GM19438 (cell line): ENCODE measurements around the gene ZFP3.
"Not testable (repeated sequence)": the region's sequence is repeated elsewhere in the genome, so short reads cannot be mapped to it uniquely, and the experiment has no call there.

Experiments
- ATAC-seq: cut with Tn5 transposase; IDR thresholded peaks from one replicate; pipeline ENCODE4 v1.9.1; 2021; ENCODE audit warnings: low read depth; ENCODE audit not compliant: unreplicated experiment

Gene ZFP3

DNA sequence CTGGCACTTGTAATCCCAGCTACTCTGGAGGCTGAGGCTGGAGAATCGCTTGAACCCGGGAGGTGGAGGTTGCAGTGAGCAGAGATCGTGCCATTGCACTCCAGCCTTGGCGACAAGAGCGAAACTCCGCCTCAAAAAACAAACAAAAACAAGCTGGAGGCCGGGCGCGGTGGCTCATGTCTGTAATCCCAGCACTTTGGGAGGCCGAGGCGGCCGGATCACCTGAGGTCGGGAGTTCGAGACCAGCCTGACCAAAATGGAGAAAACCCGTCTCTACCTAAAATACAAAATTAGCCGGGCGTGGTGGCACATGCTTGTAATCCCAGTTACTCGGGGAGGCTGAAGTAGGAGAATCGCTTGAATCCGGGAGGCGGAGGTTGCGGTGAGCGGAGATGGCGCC, 992 bp upstream of the ZFP3 start:
- not testable (repeated sequence) for ATAC-seq

DNA sequence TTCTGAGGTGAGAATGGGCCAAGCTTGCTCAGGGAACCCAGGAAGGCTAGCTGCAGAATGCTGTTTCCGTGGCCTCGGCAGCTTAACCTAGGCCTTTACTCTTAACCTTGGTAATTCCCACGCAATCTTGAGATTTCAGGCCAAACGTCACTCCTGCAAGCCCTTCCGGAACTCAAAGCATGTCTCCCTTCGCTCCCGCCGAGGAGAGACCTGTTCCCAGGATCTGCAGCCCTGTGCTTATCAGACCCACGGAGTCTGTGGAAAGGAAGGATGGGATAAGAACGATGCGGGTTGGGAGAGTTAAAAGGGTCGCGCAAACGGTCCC, 524 bp upstream of the ZFP3 start:
- no peak for ATAC-seq

DNA sequence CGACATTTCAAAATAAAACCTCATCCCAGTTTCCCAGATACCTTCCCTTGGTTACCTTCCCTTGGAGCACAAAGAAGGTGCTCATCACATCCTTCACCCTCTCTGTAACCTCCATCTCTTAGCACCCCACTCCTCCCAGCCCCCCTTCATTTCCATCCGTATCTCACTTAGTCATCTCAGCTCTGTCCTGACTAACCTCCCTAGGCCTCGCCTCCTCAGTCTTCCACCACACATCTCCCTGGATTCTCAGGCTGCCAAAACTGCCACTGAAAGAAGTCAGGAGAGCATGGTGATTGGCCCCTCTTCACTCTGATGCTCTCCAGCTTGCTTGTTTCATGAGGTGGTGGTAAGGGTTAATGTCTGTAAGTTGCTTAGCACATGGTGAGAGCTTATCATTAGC, 2.3 kb downstream of the ZFP3 start:
- no peak for ATAC-seq

- no peak for ATAC-seq
Observed at GRCh38 chr17:5092218-5093010, 14.1 kb downstream of the ZFP3 start.

DNA sequence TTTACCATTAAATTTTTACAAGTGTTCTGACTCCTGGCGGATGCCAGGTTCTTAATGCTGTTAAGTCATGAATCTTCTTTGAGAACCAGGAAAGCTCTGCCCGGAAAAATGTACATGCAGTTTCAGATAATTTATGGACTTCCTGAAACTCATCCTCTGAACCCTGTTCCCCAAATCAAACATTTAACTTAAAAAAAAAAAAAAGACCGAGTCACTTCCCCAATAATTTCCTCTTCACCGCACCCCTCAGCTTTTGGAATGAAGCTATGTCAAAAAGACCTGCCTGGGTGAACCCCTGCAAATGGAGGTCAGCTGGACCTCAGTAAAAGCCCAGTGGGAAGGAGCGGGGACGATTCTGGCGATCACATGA, 18.4 kb downstream of the ZFP3 start:
- ATAC-seq = no peak

DNA sequence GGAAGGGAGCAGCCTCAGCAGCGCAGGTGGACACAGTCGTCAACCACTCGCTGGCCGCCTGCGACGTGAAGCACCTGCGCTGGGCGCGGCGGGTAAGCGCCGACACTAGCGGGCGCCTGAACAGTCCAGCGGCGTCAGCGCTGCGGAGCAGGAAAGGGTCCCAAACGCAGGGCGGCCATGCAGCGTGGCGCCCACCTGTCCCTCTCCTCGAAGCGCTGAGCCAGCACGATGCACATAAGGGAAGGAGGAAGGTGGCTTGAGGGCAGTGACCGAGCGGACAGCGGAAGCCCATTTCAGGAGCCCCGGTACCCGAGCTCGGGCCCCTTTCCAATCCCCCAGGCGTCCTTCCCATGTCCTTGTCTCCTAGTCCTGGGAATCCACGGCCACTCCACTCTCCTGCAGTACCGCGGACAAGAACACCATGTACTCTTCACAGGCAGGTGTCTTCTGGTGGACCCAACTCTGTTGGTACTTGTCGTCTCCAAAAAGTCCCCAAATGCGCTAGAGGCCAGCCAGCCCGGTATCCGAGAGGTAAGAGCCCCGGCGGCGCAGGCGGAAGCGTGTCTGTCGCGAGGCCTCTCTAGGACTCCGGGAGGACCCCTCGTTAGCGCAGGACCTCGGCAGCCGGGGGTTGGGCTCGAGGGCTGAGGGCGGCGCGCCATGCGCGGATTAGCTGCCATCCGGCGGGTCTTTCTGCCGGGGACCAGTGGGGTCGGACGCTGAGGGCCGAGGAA, 19.0 kb downstream of the ZFP3 start:
- no peak for ATAC-seq

DNA sequence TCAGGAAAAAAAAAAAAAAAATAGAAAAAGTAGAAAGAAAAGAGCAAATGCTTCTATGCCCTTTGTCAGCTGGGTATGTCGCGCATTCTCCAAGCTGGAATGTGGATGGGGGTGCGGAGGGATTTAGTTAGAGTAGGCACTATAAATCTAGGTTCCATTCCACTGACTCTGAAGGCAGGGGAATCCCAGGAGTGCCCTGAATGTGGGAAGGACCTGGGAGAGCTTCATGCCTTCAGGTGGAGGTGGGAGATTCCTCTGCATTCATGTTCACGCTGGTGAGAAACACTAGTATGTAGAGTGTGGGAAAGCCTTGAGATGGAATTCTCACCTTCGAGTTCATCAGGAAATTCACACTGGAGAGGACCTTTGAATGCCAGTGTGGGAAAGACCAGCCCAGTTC, 21.0 kb downstream of the ZFP3 start:
- ATAC-seq = no peak

- no peak for ATAC-seq
Observed at GRCh38 chr17:5100832-5101231, 22.6 kb downstream of the ZFP3 start.

- ATAC-seq = no peak
Observed at GRCh38 chr17:5110816-5111215, 32.5 kb downstream of the ZFP3 start.

DNA sequence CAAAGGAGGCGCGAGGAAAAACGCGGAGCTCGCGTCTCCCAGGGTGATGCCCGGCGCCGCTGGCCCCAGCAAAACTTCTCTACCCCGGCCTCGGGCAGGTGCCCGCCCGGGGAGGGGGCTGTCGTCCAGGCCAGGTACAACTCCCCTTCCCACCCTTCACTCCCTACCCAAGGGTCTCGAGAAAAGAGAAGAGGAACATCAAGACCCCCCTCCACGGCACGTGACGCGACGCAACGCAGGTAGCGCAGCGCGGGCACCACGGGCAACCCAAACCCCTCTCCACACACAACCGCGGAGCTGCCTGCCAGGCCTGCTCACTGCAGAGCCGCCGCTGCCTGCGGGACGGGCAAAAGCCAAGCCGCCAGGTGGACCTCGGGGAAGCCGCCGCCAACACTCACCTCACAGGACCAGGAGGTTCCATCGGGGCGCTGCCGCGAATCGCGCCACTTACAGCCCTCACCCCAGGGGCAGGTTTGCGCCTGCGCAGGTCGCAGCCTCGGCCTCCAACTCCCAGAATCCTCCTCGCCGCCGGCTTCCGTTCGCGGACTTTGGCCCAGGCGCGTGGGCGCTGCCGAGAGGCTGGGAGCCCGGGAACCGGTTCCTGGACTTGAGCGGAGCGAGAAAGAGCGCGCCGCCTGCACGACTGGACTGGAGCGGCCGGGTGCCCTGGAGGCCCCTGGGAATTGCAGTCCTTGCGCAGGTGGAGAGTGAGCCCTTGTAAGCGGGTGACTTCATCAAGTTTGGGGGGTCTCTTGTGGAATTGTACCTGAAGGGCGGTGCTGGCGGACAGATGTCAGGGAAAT, 33.3 kb downstream of the ZFP3 start, which contains the start of gene ZNF232:
TSS of gene ZNF232 (minus strand) at position 477 of the 803 bp plus-strand sequence. CDS start at position 421, 56 bp downstream.
- ATAC-seq = peak; percentile 84

DNA sequence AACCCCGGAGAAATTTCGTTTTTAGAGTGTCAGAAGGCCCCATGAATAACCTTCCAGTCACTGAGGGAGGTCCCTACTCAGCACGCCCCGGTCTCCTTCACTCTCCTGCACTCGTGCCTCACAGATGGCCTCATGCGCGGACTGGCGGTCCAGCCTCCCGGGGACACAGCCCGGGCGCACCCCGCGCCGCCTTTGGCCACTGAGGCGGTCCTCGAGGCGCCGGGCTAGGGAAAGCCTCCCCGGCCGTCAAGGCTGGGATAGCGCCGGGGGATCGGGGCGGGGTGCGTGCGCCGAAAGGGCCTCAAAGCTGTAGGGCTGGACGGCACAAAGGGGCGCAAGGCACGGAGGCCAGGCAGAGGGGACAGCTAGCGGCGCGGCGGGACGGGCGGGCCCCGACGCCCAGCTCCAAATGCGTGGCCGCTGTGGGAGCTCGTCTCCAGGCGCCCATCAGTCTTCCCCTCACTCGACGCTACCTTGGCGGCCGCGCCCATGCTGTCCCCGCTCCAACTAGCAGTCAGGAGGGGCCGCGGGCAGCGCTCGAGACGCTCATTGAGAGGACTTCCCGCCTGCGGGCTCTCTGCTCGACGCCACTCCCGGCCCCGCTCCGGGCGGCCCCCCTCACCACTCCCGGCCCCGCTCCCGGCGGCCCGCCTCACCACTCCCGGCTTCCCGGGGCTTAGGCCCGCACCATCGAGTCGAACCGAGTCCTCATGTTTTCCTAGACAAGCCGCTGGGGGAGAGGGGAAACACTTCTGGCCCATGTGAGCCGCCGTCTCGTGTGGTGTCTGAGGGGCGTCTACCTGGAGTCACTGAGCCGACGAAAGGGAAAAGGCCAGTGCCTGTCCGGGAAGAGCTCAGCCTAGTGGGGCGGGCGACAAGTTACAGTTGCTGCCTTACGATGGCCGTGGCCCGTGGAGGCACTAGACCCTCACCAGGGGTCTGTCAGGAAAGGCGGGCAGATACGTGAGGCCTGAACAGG, 37.7 kb downstream of the ZFP3 start, which contains the start of gene USP6:
TSS of gene USP6 (plus strand) at position 360 of the 979 bp plus-strand sequence. CDS start 14,336 bp downstream, outside the sequence.
- ATAC-seq = no peak

DNA sequence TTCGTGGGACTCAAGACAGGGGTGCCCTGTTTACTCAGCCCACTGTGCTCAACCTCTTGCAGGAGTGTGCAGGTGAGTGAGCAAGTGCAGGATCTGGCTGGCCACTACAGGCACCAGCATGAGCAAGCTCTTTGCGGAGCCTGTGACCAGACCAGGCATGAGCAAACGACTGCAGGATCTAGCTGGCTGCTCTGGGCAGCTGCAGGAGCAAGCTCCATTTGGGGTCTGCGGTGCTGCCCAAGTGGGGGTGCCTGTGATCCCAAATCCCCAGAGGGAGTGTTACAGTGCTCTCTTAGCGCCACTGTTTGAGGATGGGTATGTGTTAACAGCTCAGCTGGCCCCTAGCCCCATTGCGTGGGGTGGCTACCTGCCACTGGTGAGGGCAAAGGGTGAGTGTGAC, 40.0 kb downstream of the ZFP3 start:
- no peak for ATAC-seq

DNA sequence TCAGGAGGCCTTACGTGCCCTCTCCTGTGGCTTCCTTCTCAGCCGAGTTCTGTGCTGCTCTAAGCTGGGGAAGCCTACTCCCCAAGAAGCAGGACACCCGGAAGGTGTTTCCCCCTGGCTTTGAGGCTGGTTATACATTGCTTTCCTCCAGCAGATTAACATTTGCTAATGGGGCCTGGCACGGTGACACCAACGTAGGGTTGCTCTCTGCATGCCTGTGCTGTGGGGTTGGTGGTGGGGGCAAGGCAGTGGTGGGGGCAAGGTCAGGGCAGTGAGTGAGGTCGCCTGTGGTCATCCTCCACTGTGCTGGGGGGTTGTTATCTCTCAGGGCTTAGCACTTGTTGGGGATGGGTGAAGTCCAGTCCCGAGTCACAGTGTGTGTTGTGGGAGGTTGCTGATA, 41.8 kb downstream of the ZFP3 start:
- ATAC-seq = no peak

- ATAC-seq = not testable (repeated sequence)
Observed at GRCh38 chr17:5120436-5121185, 42.3 kb downstream of the ZFP3 start.

- no peak for ATAC-seq
Observed at GRCh38 chr17:5121186-5121841, 43.0 kb downstream of the ZFP3 start.

DNA sequence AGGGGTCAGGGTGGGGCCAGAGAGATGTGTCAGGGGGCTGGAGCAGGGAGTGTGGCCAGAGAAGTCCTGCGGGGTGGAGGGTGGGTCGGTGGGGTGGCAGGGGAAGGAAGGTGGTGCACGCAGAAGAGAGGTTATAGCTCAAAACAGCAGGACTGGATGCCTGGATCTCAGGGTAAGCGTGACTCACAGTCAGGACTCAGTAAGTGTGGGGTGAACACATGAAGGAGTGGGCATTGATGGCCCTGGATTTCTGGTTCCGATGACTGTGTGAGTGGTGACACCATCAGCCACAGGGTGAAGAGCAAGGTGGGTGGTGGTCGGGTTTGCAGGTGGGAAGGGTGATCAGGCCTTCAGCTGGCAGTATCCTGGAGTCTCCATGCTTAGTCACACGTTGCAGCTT, 43.8 kb downstream of the ZFP3 start:
- not testable (repeated sequence) for ATAC-seq

DNA sequence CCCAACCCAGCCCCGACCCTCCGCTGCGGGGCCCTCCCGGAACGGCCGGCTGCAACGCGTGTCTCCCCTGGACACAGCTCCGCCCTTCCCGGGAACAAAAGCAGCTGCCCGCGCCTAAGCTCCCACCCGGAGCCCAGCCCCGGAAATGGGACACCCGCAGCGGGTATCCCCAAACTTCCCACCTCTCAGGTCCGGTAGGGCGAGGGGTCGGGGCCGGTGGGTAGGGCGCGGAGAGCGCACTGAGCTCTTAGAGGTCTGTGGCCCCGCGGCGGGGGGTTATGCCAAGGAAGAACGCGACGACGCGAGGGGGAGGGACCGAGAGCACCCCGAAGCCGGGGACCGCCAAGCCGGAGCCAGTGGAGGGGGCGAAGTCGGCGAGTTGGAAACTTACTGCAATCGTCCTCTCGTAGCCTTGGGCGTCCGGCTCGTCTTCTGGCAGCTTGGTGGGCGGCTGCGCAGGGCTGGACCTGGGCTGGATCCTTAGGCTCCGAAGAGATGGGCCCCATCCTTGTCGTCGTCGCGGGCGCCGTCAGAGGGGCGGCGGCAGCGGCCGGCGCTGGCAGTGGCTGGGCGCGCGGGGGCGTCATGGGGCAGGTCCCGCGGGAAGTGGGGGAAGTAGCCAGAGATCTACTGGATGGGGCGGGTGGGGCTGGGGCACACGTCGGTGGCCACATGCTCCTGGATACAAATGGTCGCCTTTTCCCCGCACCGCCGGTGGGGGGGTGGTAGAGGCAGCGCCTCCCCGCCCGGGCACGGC, 44.5 kb downstream of the ZFP3 start:
- ATAC-seq = no peak
